Measurements from ENCODE around the gene TTC7B.

The TTC7B gene

GRCh38 chr14:90607141-90607540, 209.1 kb downstream of the TTC7B start:
- Mint-ChIP-seq H3K9me3 (no peaks in the 10 kb centered on the region), H3K27ac (no peak overlapping the region), H3K4me1 (peaks cover 51% of the 10 kb centered on the region), H3K27me3 (ENCODE audit: low read depth) (no peaks in the 10 kb centered on the region), H3K36me3 (ENCODE audit: low read depth) (peaks cover 11% of the 10 kb centered on the region), H3K4me3 (no peak overlapping the region)
- no peak for TF ChIP-seq CTCF (IDR thresholded peaks at IDR 0.05; ENCODE audit: unreplicated experiment in 3 of 3)

- no peak overlapping the region for H3K27ac Mint-ChIP-seq
- no peaks in the 10 kb centered on the region for H3K9me3 Mint-ChIP-seq
- no peak for TF ChIP-seq CTCF (IDR thresholded peaks at IDR 0.05; ENCODE audit: unreplicated experiment in 3 of 3)
- no peak overlapping the region for H3K4me3 Mint-ChIP-seq
- no peaks in the 10 kb centered on the region for H3K27me3 Mint-ChIP-seq (ENCODE audit: low read depth)
- peaks cover 11% of the 10 kb centered on the region for H3K36me3 Mint-ChIP-seq (ENCODE audit: low read depth)
- peaks cover 46% of the 10 kb centered on the region for H3K4me1 Mint-ChIP-seq
These were observed 209.8 kb downstream of the TTC7B start for GRCh38 chr14:90606434-90606833.

DNA sequence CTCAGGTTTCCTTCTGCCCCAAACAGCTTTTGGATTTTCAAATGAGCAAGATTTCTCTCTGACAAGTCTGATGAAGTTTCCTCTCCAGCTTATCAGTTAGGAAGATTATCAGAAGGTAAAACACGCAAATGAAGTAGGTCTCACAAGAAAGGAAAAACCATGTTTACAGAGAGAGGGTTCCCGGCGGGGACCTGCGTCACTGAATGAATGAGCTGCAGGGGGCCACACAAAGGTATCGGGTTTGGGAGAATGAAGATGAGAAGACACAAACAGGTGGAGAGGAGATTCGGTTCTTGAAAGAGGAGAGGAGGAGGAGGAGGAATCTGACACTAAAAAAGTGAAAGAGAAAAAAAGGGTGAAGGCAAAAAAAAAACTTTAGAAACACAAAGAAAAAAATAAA, 210.8 kb downstream of the TTC7B start:
- Mint-ChIP-seq H3K27ac (peak overlapping the region in 1 of 3 experiments; percentile 13), H3K9me3 (no peaks in the 10 kb centered on the region), H3K4me1 (peaks cover 44% of the 10 kb centered on the region), H3K4me3 (no peak overlapping the region), H3K27me3 (ENCODE audit: low read depth) (no peaks in the 10 kb centered on the region), H3K36me3 (ENCODE audit: low read depth) (peaks cover 11% of the 10 kb centered on the region)
- no peak for TF ChIP-seq CTCF (IDR thresholded peaks at IDR 0.05; ENCODE audit: unreplicated experiment in 3 of 3)

DNA sequence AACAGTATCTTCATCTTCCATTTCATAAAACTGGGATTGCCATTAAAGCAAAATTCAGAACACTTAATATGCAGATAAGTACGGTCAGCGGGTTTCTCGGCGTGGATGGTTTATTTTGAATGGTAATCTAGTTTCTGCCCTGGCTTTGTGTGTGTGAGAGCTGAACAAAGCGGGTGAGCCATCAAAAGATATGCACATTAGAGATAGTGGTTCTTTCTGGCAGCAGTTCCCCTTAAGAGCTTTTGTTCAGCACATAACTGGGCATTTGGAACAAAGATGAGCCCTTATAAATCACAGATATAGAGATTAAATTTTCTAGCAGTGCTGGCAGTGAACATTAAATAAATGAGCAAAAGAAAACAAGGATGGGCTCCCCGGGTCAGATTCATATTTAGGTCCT, 211.9 kb downstream of the TTC7B start:
- Mint-ChIP-seq H3K4me1 (peaks cover 48% of the 10 kb centered on the region), H3K9me3 (no peaks in the 10 kb centered on the region), H3K27me3 (ENCODE audit: low read depth) (no peaks in the 10 kb centered on the region), H3K27ac (peak overlapping the region in 1 of 3 experiments; percentile 2), H3K4me3 (no peak overlapping the region), H3K36me3 (ENCODE audit: low read depth) (peaks cover 7% of the 10 kb centered on the region)
- no peak for TF ChIP-seq CTCF (IDR thresholded peaks at IDR 0.05; ENCODE audit: unreplicated experiment in 3 of 3)

GRCh38 chr14:90603841-90604240, 212.4 kb downstream of the TTC7B start:
- Mint-ChIP-seq H3K9me3 (no peaks in the 10 kb centered on the region), H3K36me3 (ENCODE audit: low read depth) (peaks cover 5% of the 10 kb centered on the region), H3K4me3 (no peak overlapping the region), H3K27ac (peak overlapping the region in 2 of 3 experiments; percentile 2 to 53), H3K27me3 (ENCODE audit: low read depth) (no peaks in the 10 kb centered on the region), H3K4me1 (peaks cover 45% of the 10 kb centered on the region)
- TF ChIP-seq CTCF (IDR thresholded peaks at IDR 0.05; ENCODE audit: unreplicated experiment in 3 of 3) = no peak

GRCh38 chr14:90603336-90603735, 212.9 kb downstream of the TTC7B start:
- TF ChIP-seq CTCF (IDR thresholded peaks at IDR 0.05; ENCODE audit: unreplicated experiment in 3 of 3) = no peak
- Mint-ChIP-seq H3K9me3 (no peaks in the 10 kb centered on the region), H3K36me3 (ENCODE audit: low read depth) (peaks cover 5% of the 10 kb centered on the region), H3K27ac (peak overlapping the region in 1 of 3 experiments; percentile 2), H3K4me1 (peaks cover 40% of the 10 kb centered on the region), H3K27me3 (ENCODE audit: low read depth) (no peaks in the 10 kb centered on the region), H3K4me3 (no peak overlapping the region)

Data from nephron (organoid).